Activated CD4-positive, alpha-beta T cell treated with anti-CD3 and anti-CD28 coated beads, Interleukin-2, amount 50 U/mL, for 48 hours (primary cell): ENCODE results near the gene MPIG6B.
"Not testable (repeated sequence)": the region's sequence is repeated elsewhere in the genome, so short reads cannot be mapped to it uniquely, and the experiment has no call there.

Experiments used
- DNase-seq, 2 experiments: peaks; one replicate each; pipeline ENCODE4 v3.0.0-alpha.2; 2020

MPIG6B gene

DNA sequence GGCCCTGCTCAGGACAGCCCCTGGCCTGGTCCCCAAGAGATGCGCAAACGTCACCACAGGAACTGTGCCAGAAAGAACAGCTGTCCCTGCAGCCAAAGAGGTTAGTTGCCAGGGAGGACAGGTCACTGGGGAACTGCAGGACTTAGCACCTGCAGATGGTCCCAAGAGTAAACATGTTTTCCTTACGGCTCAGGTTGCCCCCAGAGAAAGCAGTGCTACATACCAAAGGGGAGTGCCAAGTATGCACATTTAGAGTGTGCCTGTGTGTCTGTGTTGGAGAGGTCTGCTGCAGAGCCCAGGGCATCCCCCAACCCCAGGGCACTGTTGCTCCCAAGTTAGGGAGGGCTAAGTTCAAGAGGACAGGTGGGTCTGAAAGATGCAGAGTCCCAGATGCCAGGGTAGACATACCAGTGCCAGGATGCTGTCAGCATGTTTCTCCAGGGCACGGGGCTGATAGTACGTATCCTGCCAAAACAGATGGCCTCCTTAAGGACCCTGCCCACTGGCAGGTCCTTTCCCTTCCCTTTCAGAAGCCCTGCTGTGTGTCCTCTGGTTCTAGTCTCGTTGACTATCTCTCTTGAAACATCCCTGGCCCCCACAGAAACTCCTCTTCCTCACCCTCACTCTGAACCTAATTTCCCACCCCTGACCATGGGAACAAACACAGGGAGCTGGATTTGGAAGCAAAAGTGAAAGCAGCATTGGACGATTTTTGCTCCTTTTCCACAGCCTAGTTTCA lies 21.3 kb upstream of the MPIG6B start:
- DNase-seq = no peak

- peak; percentile 44 to 51 for DNase-seq
These were observed 20.8 kb upstream of the MPIG6B start for GRCh38 chr6:31702405-31702818.

- DNase-seq = peak; percentile 98 to 99
These were observed 20.1 kb upstream of the MPIG6B start, which contains the start of gene ABHD16A for GRCh38 chr6:31702819-31703716. Gene ABHD16A, minus strand, starts transcription at chr6:31703324. Its CDS starts 43 bp downstream, at chr6:31703281.

DNA sequence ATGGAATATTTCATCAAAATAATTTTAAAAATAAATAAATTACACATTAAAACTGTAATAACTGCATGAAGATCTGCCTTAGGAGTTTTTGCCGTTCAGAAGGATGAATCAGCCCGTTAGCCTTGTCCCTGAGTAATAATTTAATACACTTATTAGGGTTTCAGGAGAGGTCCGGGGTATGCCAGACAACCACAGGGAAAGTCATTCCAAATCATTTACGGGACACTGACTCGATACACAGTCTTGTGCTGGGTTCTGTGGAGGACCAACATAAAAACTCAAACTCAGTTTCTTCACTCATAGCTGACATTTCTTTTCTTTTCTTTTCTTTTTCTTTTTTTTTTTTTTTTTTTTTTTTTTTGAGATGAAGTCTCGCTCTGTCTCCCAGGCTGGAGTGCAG lies 17.2 kb upstream of the MPIG6B start:
- no peak for DNase-seq

- DNase-seq = no peak
These were observed 16.6 kb upstream of the MPIG6B start, which contains the start of gene LY6G6F for GRCh38 chr6:31706599-31706998. Gene LY6G6F, plus strand, starts transcription at chr6:31706866. Its CDS starts 41 bp downstream, at chr6:31706907.

DNA sequence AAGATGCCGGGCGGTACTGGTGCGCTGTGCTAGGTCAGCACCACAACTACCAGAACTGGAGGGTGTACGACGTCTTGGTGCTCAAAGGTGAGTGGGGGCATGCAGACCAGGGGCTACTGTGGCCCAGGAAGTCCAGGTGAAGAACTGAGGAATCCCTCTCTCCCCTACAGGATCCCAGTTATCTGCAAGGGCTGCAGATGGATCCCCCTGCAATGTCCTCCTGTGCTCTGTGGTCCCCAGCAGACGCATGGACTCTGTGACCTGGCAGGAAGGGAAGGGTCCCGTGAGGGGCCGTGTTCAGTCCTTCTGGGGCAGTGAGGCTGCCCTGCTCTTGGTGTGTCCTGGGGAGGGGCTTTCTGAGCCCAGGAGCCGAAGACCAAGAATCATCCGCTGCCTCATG lies 15.5 kb upstream of the MPIG6B start:
- no peak for DNase-seq

DNA sequence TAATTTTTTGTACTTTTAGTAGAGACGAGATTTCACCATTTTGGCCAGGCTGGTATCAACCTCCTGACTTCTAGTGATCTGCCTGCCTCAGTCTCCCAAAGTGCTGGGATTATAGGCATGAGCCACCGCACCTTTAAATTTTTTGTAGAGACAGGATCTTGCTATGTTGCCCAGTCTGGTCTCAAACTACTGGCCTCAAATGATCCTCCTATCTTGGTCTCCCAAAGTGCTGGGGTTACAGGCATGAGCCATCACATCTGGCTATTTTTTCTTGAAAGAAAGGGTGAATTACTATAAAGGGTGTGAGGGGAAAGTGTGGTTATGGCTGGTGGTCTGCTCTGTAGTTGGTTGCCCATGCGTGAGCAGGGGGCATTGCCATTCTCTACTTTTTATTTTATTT lies 14.9 kb upstream of the MPIG6B start:
- no peak for DNase-seq

GRCh38 chr6:31709157-31709556 lies 14.0 kb upstream of the MPIG6B start:
- not testable (repeated sequence) for DNase-seq

DNA sequence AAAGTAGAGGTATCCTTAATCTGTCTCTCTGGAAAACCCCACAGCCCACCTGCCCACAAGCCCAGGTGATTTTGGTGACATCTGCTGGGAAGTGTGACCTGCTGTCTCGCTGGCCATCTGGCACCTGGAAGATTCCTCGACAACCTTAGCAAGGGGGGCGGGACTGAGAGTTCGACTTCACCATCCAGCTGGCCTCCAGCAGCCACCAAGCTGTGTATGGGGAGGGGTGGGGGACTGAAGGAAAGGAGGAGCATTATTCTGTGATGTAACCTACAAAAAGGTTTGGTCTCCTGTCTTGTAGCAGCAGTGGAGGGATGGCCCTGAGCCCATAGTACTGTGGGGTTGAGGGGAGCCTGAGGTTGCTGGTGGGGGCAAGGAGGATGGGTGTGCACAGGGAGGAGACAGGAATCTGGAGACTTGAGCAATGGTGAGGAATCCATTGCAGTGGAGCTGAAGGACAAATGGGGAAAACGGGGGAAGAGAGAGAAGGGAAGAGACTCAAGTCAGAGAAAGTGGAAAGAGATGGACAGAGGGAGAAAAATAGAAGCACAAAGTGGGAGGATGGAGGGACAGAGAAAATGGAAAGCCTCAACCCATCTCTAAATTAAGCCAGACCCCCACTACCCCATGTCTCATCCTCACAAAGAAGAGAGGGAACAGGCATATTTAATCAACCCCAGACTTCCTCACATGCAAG lies 12.5 kb upstream of the MPIG6B start:
- DNase-seq = no peak

DNA sequence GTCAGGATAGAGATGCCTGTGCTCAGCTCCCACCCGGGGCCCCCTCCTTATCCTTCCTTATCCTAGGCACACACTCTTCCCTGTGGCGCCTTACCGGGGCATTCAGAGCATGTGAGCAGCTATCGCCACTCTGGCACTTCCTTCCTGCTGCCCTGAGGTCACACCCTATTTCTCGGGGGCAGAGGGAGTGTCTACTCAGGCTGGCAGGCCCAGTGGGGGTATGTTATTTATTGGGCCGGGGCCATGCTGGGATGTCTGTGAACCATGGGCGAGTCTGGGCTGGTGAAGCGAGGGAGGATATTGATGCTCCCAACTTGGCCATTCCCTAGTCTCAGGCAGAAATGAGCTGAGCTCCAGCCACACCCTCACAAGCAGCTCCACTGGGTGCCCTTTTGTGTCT lies 11.9 kb upstream of the MPIG6B start:
- DNase-seq = no peak

DNA sequence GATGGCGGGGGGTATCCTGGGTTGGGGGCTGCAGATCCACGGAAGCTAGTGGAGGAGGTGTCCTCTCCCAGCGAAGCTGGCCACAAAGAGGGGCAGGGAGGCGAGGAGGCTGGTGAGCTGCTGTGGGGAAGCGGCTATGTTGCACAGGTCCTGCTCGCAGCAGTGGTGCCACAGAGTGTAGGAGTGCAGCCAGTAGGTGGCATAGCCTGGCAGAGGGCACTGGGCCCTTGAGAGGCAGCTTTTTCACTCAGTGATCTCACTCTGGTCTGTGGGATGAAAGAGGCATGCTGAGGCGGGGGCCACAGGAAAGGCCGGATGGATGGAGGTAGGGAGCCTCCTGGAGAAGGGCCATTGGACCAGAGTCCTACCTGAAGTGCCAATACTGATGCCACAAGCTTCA lies 10.9 kb upstream of the MPIG6B start:
- DNase-seq = no peak

- DNase-seq = no peak
These were observed 9.7 kb upstream of the MPIG6B start for GRCh38 chr6:31713465-31713864.

DNA sequence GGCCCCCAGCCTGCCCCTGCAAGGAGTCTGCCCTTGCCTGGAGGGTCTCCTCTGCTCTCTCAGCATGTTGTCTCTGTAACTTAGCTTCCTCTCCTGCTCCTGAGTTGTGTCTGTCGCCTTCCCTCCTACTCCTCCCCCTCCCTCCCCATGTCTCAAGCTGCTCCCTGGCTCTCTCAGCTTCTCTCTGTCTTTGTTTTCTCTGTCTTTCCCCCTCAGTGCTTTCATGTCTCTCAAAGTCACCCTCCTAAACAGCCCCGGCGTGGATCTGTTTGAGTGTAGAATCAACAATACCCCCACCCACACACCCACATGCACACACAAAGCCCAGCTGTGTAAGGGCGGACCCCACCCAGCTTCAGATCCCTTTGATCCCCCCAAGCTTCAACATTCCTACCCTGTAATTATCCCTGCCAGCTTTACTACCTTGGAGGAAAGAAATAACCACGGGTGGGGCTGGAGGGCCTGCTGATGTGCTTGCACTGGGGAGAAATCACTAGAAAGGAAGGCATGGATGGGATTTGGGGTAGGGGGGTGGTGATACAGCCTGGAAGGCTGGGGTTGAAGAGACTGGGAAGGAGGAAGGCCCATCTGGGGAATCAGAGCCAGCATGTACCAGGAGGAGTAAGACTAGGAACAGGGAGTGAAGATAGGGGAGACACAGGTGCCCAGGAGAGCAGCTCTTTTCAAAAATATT lies 9.0 kb upstream of the MPIG6B start:
- no peak for DNase-seq

DNA sequence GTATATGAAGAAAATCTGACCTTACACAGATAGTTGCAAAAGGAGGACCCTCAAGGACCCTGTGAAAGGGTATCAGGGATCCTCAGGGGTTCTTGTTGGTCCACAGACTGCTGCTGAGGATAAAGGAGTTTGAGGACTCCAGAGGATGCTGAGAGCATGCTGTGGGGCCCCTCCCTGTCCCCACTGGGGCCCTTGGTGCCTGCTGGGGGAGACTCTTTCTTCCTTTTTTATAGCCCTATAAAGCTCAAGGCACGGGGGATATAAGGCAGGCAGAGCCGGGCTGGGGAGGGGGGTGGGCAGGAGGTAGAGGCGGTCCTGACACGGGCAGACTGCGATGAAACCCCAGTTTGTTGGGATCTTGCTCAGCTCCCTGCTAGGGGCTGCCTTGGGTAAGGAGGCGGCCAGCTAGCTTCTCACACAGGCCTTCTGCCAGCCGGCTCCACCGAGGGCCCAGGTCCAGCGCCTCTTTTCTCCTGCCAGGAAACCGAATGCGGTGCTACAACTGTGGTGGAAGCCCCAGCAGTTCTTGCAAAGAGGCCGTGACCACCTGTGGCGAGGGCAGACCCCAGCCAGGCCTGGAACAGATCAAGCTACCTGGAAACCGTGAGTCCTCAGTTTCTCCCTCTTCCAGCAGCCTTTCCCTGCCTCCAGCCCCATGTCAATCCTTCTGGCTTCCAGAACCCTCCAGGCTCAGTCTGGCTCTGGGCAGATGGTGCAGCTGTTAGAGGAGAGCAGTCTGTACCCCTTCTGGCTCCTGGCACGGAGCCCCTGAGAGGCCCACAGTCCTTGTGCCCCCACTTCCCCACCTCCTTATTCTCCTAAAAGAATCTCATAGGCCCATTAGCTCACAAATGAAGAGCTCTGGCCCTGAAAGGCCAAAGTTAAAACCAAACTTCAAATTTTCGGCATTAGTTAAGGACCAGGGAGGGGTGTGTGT lies 7.9 kb upstream of the MPIG6B start, which contains the start of gene LY6G6D:
LY6G6D (plus strand) TSS at position 327 of the 937 bp plus-strand sequence; CDS start at position 335, 8 bp downstream.
- DNase-seq = no peak

DNA sequence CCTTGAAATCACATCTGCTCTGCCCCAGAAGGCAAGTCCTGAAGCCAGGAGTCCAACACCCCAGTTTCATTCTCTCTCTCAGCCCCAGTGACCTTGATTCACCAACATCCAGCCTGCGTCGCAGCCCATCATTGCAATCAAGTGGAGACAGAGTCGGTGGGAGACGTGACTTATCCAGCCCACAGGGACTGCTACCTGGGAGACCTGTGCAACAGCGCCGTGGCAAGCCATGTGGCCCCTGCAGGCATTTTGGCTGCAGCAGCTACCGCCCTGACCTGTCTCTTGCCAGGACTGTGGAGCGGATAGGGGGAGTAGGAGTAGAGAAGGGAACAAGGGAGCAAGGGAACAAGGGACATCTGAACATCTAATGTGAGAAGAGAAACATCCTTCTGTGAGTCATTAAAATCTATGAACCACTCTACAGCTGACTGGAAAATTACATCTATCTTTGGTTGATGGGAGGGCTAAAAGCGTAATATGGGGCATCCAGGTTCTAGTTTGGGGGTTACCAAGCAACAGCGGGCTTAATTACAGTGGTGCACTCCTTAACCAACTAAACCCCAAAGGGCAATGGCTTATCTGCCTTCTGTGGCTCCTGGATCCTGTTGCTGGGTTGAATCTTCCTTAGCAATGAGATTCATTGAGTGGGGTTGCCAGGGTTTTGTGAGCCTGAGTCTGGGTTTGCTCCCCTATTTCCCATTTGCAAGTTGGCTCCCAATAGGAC lies 5.5 kb upstream of the MPIG6B start:
- DNase-seq = no peak

DNA sequence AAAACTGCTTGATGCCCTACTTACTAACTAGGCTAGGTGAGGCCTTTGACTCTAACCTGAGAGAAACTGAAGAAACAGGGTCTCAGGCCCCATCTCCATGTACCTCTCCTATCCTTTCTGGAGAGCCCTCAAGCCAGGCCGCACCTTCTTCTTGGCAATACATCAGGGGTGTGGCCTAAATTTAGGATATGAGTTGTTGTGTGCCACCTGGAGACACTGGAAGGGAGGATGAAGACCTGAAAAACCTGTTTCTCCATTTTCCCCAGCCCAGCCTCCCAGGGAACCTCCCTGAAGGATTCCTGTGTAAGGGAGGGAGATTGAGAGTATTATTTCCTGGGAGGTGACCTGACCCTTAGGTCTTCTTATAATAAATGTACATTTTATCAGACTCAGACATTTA lies 4.9 kb upstream of the MPIG6B start:
- no peak for DNase-seq

DNA sequence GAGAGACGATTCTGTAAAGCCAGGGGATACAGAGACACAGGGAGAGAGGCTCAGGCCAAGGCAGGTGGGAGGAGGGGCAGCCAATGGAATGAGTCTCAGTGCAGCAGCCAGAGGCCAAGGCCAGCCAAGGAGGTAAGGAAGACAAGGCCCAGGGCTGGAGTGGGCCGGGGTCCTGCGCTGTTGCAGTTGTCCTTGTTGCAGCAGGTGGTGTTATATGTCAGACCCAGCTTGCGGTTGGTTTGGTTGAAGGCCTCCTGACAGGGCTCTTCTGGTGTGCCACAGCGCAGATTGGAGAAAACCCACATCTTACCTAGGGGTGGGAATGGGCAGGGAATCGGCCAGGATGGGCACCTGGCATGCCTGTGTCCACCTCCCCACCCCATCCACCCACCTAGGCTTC lies 4.2 kb upstream of the MPIG6B start:
- DNase-seq = no peak

DNA sequence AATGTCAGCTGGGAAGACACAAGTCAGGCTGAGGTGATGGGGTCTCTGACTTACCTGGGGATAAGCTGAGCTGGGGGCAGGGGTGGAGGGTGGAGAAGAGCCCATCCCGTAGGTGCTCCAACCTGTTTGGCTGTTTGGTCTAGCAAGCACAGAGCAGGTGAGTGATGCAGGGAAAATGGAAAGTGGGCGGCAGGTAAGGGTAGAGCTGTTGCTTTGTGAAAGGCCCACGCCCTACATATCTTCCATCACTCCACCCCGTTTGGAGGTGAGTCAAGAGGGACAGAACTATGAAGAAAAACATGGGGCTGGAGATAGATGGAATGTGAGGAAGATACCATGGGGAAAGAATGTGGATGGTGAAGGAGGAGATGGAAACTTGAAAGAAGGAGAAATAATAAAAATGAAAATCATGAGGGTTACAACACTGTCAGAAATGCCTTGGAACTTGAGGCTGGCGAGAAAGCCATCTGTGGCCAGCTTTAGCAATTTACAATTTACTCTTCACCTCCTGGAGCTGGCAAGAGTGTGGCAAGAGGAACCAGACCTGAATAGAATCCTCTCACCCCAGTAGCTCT lies 2.9 kb upstream of the MPIG6B start:
- no peak for DNase-seq

DNA sequence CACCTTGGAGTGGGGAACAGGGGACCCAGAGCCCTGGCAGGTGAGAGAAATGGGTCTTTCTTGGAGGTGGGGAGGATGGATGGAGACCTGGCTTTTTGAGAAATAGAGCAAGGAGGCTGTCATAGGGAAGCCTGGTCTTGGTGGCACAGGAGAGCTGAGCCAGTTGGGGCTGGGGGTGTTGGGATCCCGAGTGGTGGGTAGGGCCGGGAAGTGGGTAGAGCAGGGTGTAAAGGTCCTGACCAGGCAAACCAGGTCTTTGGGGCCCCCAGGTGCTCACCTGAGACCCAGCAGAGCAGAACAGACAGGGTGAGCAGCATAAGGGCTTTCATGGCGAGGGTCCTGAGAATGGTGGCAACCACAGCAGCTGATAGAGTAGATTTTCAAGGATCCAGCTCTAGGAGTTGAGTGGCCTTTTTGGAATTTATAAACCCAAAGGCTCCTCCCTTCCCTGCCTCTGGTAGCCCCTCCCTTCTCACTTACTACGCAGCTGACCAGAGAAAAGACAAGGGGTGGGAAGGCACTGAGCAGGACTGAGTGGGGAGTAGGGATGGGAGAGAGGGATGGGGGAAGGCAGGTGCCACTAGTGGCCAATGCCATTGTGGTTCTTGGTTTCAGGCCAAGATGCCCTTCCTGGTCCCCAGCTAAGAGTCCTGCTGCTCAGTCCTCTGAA lies 1.7 kb upstream of the MPIG6B start, which contains the start of gene LY6G6C:
LY6G6C (minus strand) TSS at position 396 of the 670 bp plus-strand sequence; CDS start at position 329, 67 bp downstream.
- no peak for DNase-seq

DNA sequence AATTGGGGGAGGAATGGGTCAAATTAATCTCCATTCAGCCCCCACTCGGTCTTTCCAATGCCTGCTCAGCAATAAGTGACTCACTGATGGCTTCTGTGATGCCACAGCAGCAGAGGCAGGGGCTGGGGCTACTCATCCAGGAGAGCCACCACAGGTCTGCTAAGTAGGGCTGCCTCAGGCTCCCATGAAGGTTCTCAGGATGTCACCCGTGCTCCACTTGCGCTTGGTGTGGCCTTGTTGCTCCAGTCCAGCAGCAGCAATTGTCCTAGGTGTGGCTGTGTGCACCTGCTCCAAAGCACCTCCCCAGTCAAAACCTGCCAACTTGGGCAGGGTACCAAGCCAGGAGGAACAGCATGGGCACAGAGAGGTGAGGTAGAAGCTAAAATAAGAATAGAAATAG lies 1.0 kb upstream of the MPIG6B start:
- no peak for DNase-seq
